Neural progenitor cell (in vitro differentiated cells): ENCODE measurements around the gene HAO2.

ENCODE experiments used
- CTCF ChIP-seq: fragments of 200-600 bp; sonication (generic); IDR thresholded peaks from 2 replicates; pipeline ENCODE4 v1.5.1; 2017; ENCODE audit warnings: antibody characterized with exemption, mild to moderate bottlenecking
- EZH2 ChIP-seq: fragments of 200-600 bp; sonication (generic); IDR thresholded peaks from 2 replicates; pipeline ENCODE4 v1.6.1; 2017; ENCODE audit warnings: antibody characterized with exemption, mild to moderate bottlenecking, moderate library complexity

- TF ChIP-seq EZH2 (no peak), CTCF (no peak)
Measured at GRCh38 chr1:119390526-119390925, 21.9 kb downstream of the HAO2 start.
